ENCODE results near the gene IPPK.

Gene IPPK, protein sequence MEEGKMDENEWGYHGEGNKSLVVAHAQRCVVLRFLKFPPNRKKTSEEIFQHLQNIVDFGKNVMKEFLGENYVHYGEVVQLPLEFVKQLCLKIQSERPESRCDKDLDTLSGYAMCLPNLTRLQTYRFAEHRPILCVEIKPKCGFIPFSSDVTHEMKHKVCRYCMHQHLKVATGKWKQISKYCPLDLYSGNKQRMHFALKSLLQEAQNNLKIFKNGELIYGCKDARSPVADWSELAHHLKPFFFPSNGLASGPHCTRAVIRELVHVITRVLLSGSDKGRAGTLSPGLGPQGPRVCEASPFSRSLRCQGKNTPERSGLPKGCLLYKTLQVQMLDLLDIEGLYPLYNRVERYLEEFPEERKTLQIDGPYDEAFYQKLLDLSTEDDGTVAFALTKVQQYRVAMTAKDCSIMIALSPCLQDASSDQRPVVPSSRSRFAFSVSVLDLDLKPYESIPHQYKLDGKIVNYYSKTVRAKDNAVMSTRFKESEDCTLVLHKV

DNA sequence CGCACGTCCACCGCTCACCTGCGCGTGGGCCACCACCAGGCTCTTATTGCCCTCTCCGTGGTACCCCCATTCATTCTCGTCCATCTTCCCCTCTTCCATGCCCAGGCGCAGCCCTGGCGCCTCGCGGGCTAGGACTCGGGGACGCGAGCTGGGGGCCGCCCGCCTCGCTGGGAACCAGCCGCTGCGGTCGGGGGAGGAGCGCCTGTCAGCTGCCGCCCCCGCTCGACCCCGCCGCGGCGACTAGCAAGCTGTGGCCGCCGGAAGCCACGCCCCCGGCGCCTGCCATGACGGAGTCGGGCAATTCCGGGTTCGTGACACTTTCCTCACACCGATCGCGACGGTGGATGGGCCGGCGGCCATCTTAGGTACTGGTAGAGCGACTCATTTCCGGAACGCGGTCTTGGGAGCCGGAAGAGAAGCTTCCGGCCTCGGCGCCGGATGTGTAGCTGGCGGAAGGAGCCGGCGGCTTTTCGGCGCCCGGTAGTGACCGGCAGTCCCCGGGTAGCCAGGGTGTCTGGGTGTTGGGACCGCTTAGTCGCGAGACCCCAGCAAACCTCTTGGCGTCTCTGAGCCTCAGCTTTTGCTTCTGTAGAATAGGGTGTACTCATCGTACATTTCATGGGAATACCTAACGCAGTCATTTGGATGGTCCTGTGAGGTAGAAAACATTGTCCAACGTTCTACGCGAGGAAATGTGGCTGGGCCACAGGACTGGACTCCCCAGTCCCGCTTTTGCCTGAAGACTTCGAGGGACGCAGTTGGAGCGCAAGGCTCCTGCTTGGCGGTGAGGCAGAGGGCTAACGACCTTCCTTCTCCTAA lies at the start of gene IPPK:
TSS of gene IPPK (minus strand) at position 242 of the 819 bp plus-strand sequence. CDS start at position 99, 143 bp downstream.
- peak; percentile 100 for DNase-seq

GRCh38 chr9:92719028-92719647 lies 49.2 kb upstream of the IPPK start:
- no peak for DNase-seq

DNA sequence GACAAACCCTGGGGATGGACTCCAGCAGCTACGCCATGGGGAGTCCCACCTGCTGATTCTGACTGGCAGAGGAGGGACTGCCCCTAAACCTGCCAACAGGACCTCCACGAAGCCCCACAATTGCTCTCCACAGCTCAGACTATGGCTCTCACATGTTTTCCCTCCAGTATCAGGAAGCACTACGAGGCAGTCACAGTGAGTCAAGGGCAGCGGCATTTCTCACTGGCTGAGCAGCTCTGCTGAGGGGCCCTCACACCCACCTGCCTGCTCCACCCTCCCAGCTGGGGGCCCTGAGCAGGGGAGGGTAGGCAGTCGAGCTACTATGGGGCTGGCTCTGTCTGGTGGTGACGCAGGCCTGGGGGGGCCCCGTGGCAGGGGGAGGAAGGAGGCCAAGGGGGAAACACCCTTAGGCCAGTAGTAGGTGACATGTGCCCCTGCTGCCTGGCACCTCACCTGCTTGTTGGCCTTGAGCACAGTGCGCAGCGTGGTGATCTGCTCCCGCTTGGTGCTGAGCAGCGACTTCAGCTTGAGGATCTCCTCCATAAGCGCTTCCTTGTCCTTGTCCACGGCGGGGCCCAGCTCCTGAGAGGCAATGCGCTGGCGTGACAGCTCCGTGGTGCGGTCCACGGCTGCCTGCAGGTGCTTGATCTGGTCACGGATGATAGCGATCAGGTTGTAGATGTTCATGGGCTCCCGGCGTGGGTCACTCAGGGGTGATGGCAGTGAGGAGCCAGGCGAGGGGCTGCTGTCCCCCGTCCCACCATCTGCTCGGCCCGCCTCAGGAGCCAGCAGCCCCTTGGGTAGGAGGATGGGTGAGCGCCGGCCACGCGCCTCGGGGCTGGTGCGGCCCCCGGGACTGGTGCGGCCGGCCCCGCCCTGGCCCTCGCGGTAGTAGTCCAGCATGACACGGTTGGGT lies 48.4 kb upstream of the IPPK start:
- DNase-seq, result no peak

- no peak for DNase-seq
Measured at GRCh38 chr9:92717201-92718085, 47.5 kb upstream of the IPPK start.

DNA sequence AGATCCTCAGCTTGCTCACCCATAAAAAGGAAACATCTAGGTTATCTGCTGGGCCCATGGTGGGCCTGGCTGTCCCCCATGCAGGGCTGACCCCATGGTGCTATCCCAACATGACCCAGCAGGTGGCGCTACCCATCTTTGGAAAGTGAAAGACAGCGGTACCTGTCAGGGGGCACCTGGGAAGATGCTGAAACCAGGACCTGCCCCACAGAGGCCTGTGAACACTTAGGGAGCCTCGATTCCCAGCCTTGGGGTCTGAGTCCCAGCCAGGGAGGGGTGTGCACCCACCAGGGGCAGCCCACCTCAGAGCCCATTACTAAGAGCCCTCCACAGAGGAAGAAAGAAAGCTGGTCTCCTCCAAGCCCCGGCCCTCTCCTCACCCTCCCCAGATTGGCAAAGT lies 46.6 kb upstream of the IPPK start:
- DNase-seq, result peak; percentile 65

- peak; percentile 62 for DNase-seq
Measured at GRCh38 chr9:92715488-92716231, 45.7 kb upstream of the IPPK start.

DNA sequence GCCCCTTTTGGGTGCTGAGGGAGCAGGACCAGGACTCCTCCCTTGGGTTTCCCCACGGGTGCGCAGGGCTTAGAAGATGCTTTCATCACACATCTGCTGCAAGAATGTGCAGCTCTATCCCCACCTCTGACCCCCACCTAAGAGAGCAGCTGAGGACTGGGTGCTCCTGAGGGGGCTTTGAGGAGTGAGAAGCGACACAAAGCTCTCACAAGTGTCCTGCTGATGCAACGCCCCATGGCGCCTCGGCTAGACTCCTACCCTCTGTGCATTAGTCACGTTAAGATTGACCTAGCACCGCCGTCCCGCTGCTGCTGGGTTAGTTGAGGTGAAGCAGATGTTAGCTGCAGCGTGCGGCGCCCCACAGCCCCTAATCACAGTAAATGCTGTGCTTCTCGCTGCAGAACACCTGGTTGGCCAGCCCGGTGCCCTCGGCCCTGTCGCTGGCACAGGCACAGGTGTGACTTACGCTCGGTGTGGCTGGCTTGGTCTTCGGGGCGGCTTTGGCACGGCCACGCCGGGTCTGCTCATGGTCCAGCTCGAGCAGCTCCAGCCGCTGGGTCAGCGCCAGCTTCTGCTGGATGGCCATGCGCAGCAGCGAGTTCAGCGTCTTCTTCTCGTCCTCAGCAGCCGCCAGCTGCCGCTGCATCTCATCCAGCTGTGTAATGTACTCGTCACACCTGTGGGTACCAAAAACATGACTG lies 45.0 kb upstream of the IPPK start:
- no peak for DNase-seq

DNA sequence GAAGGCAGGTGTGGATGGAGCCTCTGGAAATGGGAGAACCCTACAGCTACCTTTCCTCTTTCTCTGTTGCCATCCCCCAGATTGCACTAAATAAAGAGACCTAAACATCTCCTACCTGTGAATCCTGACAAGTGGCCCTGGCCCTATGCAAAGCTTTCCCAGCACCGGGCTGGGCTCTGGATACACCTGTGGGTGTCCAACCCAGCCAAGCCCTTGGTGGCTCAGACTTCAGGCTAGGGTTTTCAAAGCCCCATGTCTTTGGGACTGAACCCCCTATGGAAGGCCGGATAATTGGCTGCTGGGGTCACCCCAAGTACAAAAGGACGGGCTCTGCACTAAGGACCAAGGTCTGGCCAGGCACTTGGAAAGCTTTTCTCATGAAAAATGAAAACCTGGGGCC lies 44.1 kb upstream of the IPPK start:
- DNase-seq, result no peak

DNA sequence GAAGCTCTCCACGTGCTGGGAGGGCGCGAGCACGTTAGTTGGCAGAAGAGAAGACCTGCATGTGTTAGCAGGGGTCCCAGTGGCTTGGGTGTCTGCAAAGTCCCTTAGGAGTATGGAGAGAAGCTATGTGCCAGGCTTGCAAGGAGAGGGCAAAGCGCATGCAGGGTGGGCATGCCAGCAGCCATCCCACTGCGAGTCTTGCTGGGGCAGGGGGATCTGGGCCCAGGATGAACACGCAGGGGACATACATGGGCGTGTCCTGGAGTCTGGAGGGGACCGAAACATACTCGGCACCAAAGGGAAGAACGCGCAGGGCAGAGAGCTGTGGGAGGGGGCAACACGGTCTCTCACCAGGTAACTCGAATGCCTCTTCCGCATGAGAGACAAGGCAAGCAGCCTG lies 43.6 kb upstream of the IPPK start:
- no peak for DNase-seq

DNA sequence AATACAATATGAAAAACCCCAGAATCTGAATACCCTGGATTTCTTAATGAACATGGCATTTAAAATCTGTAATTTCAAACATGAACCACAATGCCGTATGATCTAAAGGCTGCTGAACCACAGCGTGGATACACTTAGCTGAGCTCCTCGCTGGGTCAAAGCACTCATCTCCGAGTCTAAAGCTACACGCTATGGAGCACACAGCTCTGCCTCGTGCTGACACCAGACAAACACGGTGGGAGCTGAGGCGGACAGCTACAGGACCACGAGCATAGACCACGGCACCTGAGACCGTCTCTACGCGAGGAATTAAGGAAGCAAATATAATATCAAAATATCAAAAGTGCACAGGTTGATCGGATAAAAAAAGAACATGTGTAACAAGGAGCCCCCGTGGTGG lies 42.8 kb upstream of the IPPK start:
- no peak for DNase-seq

DNA sequence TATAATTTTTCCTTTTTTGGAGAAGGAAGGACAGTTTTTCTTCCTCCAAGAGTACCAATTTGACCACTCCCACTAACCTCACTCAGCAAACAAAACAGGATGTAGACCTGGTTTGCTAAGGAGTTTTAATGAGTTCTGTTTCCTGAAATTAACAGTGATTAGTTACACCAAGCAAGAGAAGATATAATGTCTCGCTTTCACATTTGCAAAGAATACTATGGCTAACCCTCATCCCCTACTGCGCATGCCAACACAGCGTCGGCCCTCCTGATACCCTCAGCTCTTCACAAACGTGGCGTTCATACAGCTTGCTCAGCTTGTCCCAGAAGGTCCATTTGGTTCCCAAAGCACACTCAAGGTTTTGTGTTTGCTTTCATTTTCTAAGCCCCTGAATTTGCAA lies 41.9 kb upstream of the IPPK start:
- no peak for DNase-seq

DNA sequence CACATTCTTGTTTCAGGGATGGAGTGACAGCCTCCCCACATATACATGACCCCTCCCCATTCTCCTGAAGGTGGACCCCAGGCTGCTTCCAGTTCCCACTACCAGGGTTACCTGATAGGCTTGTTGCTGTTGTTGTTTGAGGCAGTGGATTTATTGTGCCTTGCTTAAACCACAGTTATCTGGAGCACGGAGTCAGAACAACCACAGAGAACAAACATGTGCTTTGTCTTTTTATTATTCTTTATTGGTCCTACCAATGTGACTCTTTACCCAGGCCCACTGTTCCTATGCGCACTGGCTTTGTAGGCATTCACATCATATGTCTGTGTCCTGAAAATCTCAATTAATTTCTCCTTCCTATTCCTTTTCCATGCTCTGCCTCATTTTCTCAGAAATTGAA lies 41.2 kb upstream of the IPPK start:
- DNase-seq, result no peak

DNA sequence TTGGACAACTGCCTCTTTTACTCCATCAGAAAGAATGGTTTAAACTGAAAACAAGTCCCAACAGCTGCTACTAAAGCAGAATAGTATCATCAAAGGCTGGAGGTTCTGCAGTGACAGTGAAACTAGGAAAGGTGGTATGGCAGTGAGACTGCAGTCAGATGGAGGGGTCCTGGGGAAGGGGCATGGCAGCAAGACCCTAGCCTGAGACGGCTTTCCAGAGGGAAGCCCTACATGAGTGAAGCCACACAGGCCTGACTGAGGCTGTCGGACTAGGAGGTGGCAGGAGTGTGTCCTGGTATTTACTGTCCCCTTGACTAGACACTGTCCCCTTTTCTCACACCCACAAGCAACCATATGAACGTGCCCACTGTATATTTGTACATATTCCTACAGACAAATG lies 40.4 kb upstream of the IPPK start:
- no peak for DNase-seq

- no peak for DNase-seq
Measured at GRCh38 chr9:92709954-92710353, 40.0 kb upstream of the IPPK start.

- DNase-seq, result no peak
Measured at GRCh38 chr9:92709240-92709639, 39.3 kb upstream of the IPPK start.

GRCh38 chr9:92707530-92707929 lies 37.6 kb upstream of the IPPK start:
- DNase-seq, result no peak

DNA sequence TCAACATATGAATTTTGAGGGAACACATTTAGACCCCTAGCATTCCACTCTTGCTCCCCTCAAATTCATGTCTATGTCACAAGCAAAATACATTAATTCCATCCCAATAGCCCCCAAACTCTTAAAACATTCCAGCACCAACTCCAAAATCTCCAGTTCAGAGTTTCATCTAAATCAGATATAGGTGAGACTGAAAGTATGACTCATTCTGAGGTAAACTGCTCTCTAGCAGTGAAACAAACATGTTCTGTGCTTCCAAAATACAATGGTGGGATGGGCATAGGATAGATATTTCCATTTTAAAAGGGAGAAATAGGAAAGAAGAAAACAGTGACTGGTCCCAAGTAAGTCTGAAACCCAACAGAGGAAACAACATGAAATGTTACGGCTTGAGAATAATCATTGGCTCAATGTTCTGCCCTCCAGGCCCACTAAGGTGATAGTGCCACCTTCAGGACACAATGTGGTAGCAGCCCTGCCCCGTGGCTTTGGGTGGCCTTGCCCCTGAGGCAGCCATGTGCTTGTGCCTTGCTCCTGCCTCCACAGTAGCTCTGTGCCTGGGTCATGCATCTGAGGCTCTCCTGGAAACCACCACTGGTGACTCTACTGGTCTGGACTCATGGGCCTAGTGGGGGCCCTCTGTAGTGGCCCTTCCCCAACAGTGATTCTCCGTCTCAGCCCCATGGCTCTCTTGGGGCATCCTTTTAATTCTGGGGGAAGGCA lies 36.4 kb upstream of the IPPK start:
- DNase-seq, result peak; percentile 82

GRCh38 chr9:92704528-92704927 lies 34.6 kb upstream of the IPPK start:
- DNase-seq, result no peak

GRCh38 chr9:92696619-92697018 lies 26.7 kb upstream of the IPPK start:
- no peak for DNase-seq

Data from hematopoietic multipotent progenitor cell treated with erythropoietin and hydrocortisone succinate and interleukin-3 and kit ligand, for 6 days (in vitro differentiated cells).